ENCODE results near the gene HOXA3.

The HOXA3 gene

DNA sequence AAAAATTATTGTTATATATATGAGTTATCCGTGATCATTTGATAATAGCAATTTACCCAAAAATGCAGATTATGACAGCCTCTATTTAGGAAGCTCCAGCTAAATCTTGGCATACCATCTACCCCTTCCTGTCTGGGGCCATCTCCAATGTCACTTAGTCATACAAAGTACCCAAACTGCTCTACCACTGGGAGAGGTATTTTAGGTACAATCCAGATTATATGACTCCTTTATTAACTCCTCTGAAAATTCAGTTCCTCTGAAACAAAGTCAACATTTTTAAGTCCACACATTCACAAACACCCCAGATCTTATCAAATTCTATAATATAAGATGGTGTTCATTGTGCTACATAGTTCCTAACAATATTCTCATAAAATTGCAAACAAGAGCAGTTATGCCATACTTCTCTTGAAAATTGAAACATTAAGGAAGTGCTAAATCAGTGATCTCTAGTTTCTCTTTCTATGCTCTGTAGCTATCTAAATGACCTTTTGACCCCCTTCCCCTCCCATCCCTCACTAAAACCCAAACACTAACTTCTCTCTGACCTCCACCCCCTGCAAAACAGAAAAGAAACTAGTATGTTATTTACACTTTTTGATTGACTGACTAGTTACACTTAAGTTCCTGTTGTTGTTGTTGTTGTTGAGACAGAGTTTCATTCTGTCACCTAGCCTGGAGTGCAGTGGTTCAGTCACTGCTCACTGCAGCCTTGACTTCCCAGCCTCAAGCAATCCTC, 73.0 kb downstream of the HOXA3 start:
- no peak for DNase-seq

DNA sequence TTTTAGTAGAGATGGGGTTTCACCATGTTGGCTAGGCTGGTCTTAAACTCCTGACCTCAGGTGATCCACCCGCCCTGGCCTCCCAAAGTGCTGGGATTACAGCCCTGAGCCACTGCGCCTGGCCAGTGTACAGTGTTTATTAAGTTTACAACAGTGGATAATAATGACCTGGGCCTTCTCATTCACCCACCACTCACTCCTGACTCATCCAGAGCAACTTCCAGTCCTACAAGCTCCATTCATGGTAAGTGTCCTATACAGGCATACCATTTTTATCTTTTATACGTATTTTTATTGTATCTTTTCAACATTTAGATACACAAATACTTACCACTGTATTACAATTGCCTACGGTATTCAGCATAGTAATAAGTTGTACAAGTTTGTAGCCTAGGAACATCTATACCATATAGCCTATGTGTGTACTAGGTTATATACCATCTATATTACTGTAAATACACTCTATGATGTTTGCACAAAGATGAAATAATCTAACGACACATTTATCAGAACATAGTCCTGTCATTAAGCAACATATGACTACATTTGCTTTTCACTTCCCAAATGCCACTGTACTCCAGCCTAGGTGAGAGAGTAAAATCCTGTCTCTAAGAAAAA, 73.7 kb downstream of the HOXA3 start:
- no peak for DNase-seq

DNA sequence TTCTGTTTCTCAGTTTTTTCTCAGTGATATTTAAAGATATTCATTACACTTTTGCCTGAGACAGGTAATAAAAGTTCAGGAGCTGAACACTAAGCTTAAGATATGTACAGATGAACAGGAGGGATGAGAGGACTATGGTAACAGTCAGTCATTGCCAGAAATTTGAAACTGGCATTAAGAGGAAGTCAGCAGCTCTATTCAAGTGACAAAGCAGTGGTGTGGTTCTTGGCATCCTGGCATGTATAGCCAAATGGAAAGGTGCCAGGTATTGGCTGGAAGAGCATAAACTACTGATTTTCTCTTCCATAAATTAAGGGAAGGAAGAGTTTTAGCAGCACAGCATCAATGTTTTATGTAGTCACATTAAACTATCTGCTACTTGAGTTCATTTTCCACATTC, 79.3 kb downstream of the HOXA3 start:
- DNase-seq: peak; percentile 14

DNA sequence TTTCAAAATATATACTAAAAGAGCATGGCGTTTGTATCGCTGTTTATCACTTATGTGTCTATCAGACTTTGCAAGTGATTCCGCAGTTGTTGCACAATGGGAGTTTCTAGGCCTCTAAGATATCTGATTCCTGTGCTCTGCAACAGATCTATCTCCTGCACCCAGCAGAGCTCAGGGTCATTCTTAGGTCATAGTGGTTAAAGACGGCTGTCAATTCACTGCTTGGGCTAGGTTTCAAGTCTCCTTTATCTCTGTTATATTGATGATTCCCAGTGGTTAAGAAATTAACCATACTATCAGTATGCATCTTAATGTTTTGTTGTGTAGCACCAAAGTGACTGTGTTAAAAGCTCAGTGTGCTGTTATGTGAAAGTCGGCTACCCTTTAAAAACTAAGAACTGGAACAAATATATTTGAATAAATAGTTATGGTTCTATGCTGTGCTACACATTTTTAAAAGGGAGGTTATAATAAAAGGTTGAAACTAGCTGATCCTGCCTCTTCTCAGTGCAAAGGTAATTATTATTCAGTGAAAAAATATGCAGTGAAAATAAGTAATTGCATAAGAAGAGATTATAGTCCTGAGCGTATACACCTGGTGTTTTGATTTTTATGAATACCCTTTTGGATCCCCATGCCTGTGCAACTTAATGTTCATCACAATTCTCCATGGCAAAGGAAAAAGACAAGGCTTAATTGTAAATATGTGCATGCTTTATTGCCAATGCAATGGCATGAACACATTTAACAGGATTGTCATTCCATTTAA, 80.6 kb downstream of the HOXA3 start:
- DNase-seq: no peak

- DNase-seq: no peak
Observed at GRCh38 chr7:27068259-27068658, 84.1 kb downstream of the HOXA3 start.

- no peak for DNase-seq
Observed at GRCh38 chr7:27066148-27066547, 86.2 kb downstream of the HOXA3 start.

DNA sequence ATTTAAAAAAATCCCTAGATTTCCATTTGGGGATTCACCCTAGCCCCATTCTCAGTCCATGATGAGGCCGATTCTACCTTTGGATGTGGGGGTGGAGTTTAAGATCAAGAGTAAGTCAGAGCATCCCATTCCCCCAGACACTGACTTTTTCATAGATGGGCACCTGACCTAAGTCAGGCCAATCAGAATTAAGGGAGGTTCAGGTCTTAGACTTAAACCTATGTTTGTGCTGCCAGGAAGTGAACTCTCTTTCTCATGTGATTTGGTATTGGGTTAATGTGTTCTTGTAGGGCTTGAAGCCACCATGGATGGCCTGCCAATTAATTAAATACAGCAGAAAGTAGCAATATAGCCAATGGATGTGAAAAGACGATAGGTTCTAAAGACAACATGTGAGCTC, 86.7 kb downstream of the HOXA3 start:
- DNase-seq: no peak

GRCh38 chr7:27064661-27065060, 87.7 kb downstream of the HOXA3 start:
- DNase-seq: no peak

DNA sequence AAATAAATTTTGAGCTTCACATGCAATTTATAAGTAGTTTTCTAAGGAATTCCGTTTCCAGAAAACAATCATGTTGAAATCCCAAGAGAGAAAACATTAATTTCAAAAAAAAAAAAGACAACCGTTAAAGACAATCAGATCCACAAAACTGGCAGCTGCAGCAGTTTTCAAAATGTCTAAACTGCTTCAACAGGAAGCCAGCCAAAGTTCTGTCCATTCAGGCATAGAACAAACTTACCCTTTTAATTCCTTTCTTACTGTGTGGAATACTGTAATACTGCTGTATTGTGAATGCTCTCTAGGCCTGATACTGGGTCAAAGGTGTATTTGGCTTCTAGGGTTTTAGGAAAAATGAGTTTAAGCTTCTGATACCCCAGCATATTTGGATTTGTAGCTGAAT, 88.2 kb downstream of the HOXA3 start:
- no peak for DNase-seq

- no peak for DNase-seq
Observed at GRCh38 chr7:27062946-27063345, 89.4 kb downstream of the HOXA3 start.

All from NCI-H345 (cell line).